D721Med (cell line): ENCODE results near the gene MTRR.

ENCODE experiments used
- DNase-seq: peaks from one replicate; pipeline ENCODE4 v3.0.0; 2011; ENCODE audit warnings: low spot score; ENCODE audit not compliant: insufficient read length
- FAIRE-seq: peaks from 2 replicates; lab custom pipeline; 2011; peaks lifted over from hg19 to GRCh38; lab: Jason Lieb, UNC
- TF ChIP-seq, protein P1 (sequence below): IDR thresholded peaks from 2 replicates; pipeline ENCODE4 v1.5.1; 2012; ENCODE audit warnings: mild to moderate bottlenecking, control low read depth; ENCODE audit not compliant: insufficient read depth; ENCODE audit errors: missing control alignments

The MTRR gene

GRCh38 chr5:7894439-7894838 lies 25.5 kb downstream of the MTRR start:
- FAIRE-seq = no peak
- no peak for DNase-seq
- TF ChIP-seq, protein P1, sequence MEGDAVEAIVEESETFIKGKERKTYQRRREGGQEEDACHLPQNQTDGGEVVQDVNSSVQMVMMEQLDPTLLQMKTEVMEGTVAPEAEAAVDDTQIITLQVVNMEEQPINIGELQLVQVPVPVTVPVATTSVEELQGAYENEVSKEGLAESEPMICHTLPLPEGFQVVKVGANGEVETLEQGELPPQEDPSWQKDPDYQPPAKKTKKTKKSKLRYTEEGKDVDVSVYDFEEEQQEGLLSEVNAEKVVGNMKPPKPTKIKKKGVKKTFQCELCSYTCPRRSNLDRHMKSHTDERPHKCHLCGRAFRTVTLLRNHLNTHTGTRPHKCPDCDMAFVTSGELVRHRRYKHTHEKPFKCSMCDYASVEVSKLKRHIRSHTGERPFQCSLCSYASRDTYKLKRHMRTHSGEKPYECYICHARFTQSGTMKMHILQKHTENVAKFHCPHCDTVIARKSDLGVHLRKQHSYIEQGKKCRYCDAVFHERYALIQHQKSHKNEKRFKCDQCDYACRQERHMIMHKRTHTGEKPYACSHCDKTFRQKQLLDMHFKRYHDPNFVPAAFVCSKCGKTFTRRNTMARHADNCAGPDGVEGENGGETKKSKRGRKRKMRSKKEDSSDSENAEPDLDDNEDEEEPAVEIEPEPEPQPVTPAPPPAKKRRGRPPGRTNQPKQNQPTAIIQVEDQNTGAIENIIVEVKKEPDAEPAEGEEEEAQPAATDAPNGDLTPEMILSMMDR = no peak

DNA sequence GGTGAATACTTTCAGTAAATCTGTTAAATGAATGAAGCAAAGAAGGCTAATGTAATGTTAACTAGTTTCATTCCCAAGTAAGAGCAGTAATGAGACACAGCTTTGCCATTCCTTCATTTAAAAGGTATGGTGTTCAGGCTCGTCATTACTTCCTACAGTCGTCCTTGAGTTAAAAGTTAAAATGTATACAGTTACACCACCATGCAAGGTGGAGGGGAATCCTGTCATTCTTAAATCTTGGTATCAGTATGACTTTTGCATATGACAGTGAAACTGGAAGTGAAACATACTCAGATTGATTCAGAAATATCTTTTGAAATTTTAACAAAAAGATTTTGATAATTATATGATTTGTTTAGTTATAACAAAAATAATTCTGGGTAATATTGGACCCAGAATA lies 25.9 kb downstream of the MTRR start:
- FAIRE-seq (no peak), DNase-seq (no peak)
- TF ChIP-seq, protein P1 = no peak

DNA sequence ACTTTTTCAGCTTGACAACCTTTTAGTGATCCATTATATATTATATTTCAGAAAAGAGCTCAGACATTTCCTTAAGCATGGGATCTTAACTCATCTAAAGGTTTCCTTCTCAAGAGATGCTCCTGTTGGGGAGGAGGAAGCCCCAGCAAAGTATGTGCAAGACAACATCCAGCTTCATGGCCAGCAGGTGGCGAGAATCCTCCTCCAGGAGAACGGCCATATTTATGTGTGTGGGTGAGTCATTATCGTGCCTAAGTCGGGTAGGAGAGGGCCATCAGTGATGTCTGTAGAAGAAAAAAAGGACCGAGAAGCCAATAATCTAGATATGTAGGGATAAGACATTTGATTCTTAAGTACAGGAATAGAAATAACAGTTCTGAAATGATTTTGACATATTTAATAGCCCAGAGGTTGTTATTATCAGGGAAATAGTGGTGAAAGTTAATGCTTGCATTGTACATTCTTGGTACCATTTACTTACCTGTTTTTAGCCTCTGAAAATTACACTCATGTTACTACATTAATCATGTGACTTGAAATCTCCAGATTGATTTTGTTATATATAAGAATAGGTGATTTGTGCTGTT lies 28.2 kb downstream of the MTRR start:
- TF ChIP-seq, protein P1 = no peak

DNA sequence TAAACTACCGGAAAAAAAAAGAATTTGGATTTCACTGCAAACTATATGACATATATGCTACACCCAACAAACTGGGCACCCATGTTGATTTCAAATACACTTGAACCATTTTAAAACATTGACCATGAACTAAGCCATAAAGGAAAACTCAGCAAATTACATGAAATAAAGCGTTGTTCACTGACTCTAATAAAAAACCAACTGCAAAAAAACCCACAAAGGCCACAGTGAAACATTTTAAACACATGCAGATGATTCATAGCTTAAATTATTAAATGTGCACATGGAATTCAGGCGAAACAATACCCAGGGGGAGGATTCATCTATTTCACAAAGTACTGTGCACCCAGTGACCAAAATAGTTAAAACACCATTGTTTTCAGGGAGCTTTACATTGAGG lies 33.3 kb downstream of the MTRR start:
- TF ChIP-seq, protein P1 = no peak
- DNase-seq (no peak), FAIRE-seq (no peak)

More for the DNA sequence above, 28.2 kb downstream of the MTRR start:
- no peak for FAIRE-seq
- no peak for DNase-seq

DNA sequence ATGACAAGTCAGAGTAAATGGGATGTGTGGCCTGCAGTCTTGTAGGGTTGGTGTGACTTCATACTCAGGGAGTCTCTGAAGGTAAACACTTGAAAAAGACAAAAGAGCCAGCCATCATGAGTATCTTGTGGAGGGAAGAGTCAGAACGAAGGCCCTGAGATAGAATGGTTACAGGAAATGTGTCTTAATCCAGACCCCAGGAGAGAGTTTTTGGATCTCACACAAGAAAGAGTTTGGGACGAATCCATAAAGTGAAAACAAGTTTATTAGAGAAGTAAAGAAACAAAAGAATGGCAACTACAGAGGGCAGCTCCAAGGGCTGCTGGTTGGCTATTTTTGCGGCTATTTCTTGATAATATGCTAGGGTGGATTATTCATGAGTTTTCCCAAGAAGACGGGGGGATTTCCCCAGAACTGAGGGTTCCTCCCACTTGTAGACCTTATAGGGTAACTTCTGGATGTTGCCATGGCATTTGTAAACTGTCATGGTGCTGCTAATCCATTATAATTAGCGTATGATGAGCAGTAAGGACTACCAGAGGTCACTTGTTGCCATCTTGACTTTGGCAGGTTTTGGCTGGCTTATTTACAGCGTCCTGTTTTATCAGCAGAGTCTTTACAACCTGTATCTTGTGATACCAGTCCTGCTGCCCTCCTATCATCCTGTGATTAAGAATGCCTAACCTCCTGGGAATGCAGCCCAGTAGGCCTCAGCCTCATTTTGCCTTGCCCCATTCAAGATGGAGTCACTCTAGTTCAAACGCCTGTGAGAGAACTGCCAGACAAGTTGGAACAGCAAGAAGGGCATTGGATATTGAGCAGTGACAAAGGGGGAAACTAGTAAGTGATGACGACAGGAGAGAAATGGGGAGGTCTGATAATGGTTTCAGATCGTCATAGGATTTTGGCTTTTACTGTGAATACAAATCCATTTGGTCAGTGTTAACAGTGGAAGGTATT lies 34.0 kb downstream of the MTRR start:
- TF ChIP-seq, protein P1 = no peak
- no peak for FAIRE-seq
- no peak for DNase-seq

- TF ChIP-seq, protein P1 = no peak
- FAIRE-seq (no peak), DNase-seq (no peak)
These were observed 35.2 kb downstream of the MTRR start for GRCh38 chr5:7904170-7904569.

- FAIRE-seq (no peak), DNase-seq (no peak)
- TF ChIP-seq, protein P1 = no peak
These were observed 38.7 kb downstream of the MTRR start for GRCh38 chr5:7907612-7908011.
